ENCODE data around the gene NHP2. TPM values are rescaled to one million over a fixed set of nuclear protein-coding genes. Genes with fewer than 3 reads are reported as not detected.
"Not testable (repeated sequence)": the region's sequence is repeated elsewhere in the genome, so short reads cannot be mapped to it uniquely, and the experiment has no call there.

Gene NHP2
- total RNA-seq (2014; rRNA removed; shearing (Covaris generic)): 551 and 583 TPM in 2 replicates

DNA sequence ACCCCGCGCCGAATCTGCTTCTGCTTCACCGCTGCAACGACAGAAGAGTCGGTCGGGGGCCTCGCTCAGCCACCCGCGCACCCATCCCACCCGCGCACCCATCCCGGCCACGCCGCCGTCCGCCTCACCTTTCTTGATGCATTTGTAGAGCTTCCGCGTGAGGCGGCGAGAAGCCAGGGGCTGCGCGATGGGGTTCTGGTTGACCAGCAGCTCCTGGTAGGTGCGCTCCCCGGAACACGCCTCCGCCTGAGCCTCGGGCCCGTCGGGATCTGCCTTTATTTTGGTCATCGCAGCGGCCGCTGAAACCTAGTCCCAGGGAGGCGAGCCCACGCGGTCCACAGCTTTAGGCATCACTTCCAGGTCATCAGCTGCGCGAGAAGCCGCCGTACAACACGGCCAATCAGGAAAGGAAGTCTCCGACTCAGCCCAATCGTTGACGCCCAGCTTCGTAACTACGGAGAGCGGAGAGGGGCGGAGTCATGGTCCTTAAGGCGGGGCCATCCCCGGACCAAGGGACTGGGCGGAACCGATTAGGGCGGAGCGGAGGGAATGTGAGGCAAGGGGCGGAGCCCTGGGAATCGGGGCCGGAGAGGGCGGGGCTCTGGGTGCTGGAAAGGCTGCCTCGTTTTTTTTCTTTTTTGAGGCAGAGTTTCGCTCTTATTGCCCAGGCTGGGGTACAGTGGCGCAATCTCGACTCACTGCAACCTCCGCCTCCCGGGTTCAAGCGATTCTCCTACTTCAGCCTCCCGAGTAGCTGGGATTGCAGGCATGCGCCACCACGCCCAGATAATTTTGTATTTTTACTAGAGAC lies at the start of gene NHP2:
TSS of gene NHP2 (minus strand) at position 356 of the 811 bp plus-strand sequence. CDS start at position 288, 68 bp downstream.
- H3K4me3 ChIP-seq: peak within 1 kb of the TSS; percentile 68
- peaks cover 8% of the 10 kb centered on the region for H3K4me1 ChIP-seq (replicated peaks)
- H3K9me3 ChIP-seq (replicated peaks): no peaks in the 10 kb centered on the region
- H3K27me3 ChIP-seq (replicated peaks): no peaks in the 10 kb centered on the region
- peak within 1 kb of the TSS; percentile 18 for H3K27ac ChIP-seq
- DNase-seq (ENCODE audit: low read depth in 1 of 2, low spot score in 2 of 2): peak; percentile 99 to 100
- peaks cover 39% of the 10 kb centered on the region for H3K36me3 ChIP-seq

DNA sequence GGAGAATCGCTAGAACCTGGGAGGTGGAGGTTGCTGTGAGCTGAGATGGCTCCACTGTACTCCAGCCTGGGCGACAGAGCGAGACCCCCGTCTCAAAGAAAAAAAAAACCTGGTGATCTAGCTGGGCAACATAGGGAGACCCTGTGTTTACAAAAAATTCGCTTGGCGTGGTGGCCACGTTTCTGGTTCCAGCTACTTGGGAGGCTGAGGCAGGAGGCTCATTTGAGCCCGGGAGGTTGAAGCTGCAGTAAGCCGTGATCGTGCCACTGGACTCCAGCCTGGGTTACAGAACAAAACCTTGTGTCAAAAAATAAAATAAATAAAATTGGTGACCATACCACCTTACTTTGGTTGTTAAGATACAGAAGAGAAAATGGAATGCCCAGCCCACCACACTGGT lies 48.9 kb upstream of the NHP2 start:
- Histone ChIP-seq H3K27ac (no peak overlapping the region), H3K36me3 (peaks cover 32% of the 10 kb centered on the region), H3K4me3 (no peak overlapping the region), H3K9me3 (replicated peaks) (peaks cover 4% of the 10 kb centered on the region), H3K27me3 (replicated peaks) (no peaks in the 10 kb centered on the region), H3K4me1 (replicated peaks) (peaks cover 21% of the 10 kb centered on the region)
- DNase-seq (ENCODE audit: low read depth in 1 of 2, low spot score in 2 of 2): no peak

DNA sequence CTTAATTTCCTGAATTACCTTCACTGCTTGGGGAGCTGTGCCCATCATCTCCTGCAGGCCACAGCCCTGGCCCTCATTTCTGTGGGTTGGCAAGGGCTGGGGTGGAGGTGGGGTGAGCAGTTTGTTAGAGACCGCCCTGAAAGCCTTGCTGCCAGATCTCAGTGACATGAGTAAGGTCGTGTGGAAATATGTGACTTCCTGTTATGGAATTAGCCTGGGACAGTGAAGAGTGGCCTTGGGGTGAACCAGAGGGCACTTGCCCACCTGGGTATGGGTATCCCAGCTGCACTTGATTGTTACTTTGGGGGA lies 48.2 kb upstream of the NHP2 start:
- H3K27me3 ChIP-seq (replicated peaks): no peaks in the 10 kb centered on the region
- DNase-seq (ENCODE audit: low read depth in 1 of 2, low spot score in 2 of 2): no peak

DNA sequence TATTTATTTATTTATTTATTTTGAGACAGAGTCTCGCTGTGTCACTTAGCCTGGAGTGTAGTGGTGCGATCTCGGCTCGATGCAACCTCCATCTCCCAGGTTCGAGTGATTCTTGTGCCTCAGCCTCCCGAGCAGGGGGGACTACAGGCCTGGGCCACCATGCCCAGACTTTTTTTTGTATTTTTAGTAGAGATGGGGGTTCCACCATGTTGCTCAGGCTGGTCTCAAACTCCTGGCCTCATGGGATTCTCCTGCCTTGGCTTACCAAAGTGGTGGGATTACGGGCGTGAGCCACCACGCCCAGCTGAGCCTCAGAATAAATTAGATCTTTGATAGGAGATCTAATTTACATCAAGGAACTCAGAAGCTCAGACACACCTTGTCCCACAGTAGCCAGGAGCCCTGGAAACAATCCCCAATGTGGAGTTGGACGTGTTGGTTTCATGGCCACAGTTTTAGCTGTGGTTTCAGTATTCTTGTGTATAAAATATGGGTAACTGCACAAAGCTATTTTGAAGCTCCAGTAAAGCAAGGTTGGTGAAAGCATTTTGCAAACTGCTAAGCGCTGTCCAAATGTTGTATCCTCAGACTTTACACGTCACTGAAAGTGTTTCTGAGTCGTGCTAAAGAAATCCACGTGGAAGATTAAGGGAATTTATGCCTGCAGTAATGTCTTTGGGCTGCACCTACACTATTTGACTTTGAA lies 47.7 kb upstream of the NHP2 start:
- peaks cover 12% of the 10 kb centered on the region for H3K4me1 ChIP-seq (replicated peaks)
- peaks cover 21% of the 10 kb centered on the region for H3K36me3 ChIP-seq
- DNase-seq (ENCODE audit: low read depth in 1 of 2, low spot score in 2 of 2): no peak

More for the DNA sequence above, 48.2 kb upstream of the NHP2 start:
- H3K27ac ChIP-seq: no peak overlapping the region
- no peak overlapping the region for H3K4me3 ChIP-seq
- peaks cover 4% of the 10 kb centered on the region for H3K9me3 ChIP-seq (replicated peaks)
- peaks cover 26% of the 10 kb centered on the region for H3K36me3 ChIP-seq
- H3K4me1 ChIP-seq (replicated peaks): peaks cover 17% of the 10 kb centered on the region

DNA sequence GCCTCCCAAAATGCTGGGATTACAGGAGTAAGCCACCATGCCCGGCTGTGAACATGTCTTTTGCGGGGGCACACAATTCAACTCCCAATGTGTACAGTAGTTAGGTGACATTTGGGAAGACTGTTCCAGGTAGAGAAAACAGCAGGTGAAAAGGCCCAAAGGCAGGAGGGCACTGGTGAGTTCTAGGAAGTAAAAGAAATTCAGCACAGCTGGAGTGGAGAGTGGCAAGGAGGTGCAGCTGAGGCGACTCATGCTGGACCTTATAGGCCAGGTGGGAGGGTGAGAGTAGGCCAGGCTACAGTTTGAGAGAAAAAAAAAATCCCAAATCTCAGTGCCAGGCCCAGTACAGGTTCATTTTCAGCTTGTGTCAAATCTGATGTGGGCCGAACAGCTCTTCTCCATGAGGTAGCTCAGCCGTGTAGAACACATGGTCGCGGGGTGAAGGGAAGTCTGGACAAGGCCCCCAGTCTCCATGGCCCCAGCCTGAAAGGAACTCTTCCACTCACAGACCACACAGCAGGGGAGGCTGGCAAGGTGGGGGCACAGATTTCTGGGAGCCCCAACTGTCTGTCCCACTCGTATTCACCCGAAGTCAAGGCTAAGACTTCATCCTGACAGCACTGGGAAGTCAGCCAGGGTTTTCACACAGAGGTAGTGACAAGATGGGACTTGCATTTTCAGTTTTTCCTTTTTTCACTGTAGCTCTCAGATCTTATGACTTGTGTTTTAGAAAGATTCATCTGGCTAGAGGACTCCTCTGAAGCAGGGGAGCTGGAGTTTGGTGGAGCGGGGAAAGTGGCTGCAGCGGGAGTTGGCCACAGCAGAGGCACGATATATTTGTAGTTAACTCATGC lies 46.1 kb upstream of the NHP2 start:
- DNase-seq (ENCODE audit: low read depth in 1 of 2, low spot score in 2 of 2): no peak
- peaks cover 3% of the 10 kb centered on the region; the same call in 1 of the 2 replicates for H3K27me3 ChIP-seq (replicated peaks)
- H3K4me3 ChIP-seq: no peak overlapping the region
- no peak overlapping the region for H3K27ac ChIP-seq
- H3K9me3 ChIP-seq (replicated peaks): peaks cover 4% of the 10 kb centered on the region; the same call in 1 of the 2 replicates
- peaks cover 5% of the 10 kb centered on the region for H3K36me3 ChIP-seq
- H3K4me1 ChIP-seq (replicated peaks): peaks cover 5% of the 10 kb centered on the region

More for the DNA sequence above, 47.7 kb upstream of the NHP2 start:
- no peak overlapping the region for H3K4me3 ChIP-seq
- H3K27ac ChIP-seq: no peak overlapping the region
- no peaks in the 10 kb centered on the region for H3K27me3 ChIP-seq (replicated peaks)
- peaks cover 4% of the 10 kb centered on the region for H3K9me3 ChIP-seq (replicated peaks)

DNA sequence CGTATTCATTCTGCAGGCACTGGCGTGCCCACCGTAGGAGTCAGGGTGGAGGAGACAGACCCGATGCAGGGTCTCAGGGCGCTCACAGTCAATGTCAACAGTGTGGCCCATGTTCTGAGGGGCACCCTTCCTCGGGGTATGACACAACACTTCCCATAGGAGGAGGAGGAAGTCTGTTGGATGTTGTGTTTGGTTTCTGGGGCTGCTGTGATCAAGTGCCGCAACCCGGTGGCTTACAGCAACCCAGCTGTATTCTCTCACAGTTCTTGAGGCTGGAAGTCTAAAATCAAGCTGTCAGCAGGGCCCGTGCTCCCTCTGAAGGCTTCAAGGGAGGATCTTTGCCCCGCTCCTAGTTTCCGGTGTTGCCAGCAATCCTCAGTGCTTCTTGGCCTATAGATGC lies 45.0 kb upstream of the NHP2 start:
- peaks cover 3% of the 10 kb centered on the region; the same call in 1 of the 2 replicates for H3K9me3 ChIP-seq (replicated peaks)
- H3K27me3 ChIP-seq (replicated peaks): peaks cover 14% of the 10 kb centered on the region; the same call in 1 of the 2 replicates
- no peak overlapping the region for H3K27ac ChIP-seq
- H3K4me1 ChIP-seq (replicated peaks): peaks cover under 1% of the 10 kb centered on the region
- no peak overlapping the region for H3K4me3 ChIP-seq
- DNase-seq (ENCODE audit: low read depth in 1 of 2, low spot score in 2 of 2): no peak
- H3K36me3 ChIP-seq: no peaks in the 10 kb centered on the region

DNA sequence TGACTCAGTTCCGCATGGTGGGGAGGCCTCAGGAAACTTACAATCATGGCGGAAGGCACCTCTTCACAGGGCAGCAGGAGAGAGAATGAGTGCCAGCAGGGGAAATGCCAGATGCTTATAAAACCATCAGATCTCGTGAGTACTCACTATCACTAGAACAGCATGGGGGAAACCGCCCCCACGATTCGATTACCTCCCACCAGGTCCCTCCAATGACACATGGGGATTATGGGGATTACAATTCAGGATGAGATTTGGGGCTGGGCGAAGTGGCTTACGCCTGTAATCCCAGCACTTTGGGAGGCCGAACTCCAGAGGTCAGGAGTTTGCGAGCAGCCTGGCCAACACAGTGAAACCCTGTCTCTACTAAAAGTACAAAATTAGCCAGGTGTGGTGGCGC lies 44.5 kb upstream of the NHP2 start:
- H3K27ac ChIP-seq; H3K9me3 ChIP-seq (replicated peaks); H3K4me3 ChIP-seq; H3K4me1 ChIP-seq (replicated peaks); DNase-seq (ENCODE audit: low read depth in 1 of 2, low spot score in 2 of 2); H3K36me3 ChIP-seq: not testable (repeated sequence)
- H3K27me3 ChIP-seq (replicated peaks): peaks cover 14% of the 10 kb centered on the region; the same call in 1 of the 2 replicates

DNA sequence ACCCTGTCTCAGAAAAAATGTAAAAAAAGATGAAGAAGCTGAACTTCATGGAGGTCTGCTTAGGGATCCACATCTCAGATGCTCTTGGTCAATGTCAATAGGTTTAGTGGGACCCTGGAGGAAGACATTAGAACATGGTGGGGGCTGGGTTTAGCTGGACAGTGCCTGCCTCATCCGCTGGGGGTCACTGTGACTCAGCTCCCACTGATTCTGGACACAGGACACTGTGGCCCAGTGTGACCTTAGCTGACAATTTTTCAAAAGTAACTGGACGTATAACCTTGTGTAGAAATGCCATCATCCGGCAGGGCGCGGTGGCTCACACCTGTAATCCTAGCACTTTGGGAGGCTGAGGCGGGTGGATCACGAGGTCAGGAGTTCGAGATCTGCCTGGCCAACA lies 43.3 kb upstream of the NHP2 start:
- Histone ChIP-seq H3K4me3 (no peak overlapping the region), H3K27me3 (replicated peaks) (peaks cover 14% of the 10 kb centered on the region; the same call in 1 of the 2 replicates), H3K4me1 (replicated peaks) (no peaks in the 10 kb centered on the region), H3K9me3 (replicated peaks) (0 out of 2 replicates have a peak, but pooled peaks cover 3% of the 10 kb centered on the region), H3K36me3 (no peaks in the 10 kb centered on the region), H3K27ac (no peak overlapping the region)
- DNase-seq (ENCODE audit: low read depth in 1 of 2, low spot score in 2 of 2): no peak

DNA sequence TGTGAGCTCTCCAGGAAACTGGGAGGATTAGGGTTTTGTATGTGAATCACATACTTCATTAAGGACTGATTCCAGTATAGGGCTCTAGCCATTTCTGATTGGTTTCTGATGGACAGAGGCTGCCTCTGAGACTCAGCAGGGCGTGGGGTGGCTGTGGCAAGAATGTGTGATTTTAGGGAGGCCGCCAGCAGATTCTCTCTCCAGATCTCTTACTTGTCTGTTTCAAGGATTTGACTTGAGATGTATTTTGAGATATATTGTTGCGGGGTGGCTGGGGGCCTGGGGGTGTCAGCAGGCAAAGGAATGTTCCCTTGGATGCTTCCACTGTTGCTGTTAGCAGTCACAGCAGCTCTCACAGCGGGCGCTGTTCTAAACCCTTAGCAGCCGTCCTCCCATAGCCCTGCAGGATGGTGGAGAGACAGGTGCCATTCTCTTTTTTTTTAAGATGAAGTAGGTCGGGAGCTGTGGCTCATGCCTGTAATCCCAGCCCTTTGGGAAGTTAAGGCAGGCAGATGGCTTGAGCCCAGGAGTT lies 42.7 kb upstream of the NHP2 start:
- DNase-seq (ENCODE audit: low read depth in 1 of 2, low spot score in 2 of 2): no peak
- Histone ChIP-seq H3K36me3 (no peaks in the 10 kb centered on the region), H3K9me3 (replicated peaks) (0 out of 2 replicates have a peak, but pooled peaks cover 3% of the 10 kb centered on the region), H3K4me1 (replicated peaks) (no peaks in the 10 kb centered on the region), H3K27me3 (replicated peaks) (peaks cover 14% of the 10 kb centered on the region; the same call in 1 of the 2 replicates), H3K27ac (no peak overlapping the region), H3K4me3 (no peak overlapping the region)

DNA sequence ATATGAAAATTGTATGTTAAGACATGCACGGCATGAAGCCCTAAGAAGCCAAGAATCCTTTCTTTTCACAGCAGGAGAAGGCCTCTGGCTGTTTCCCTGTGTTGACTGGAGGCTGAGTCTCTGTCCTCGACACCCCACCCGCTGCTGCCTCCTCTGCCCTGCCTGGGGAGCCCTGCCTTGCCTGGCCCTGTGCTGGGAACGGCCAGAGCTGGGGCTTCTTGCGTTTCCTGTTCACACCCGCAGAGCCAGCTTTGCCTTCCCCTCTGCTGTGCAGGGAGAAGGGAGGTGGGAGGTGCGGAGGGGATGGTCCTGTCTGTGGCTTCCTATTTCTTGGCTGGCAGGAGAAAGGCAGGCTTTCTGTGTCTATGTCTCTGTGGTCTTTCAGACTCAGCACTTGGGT lies 40.3 kb upstream of the NHP2 start:
- Histone ChIP-seq H3K36me3 (no peaks in the 10 kb centered on the region), H3K9me3 (replicated peaks) (0 out of 2 replicates have a peak, but pooled peaks cover 3% of the 10 kb centered on the region), H3K4me1 (replicated peaks) (no peaks in the 10 kb centered on the region), H3K4me3 (no peak overlapping the region), H3K27me3 (replicated peaks) (peaks cover 17% of the 10 kb centered on the region; the same call in 1 of the 2 replicates), H3K27ac (no peak overlapping the region)
- DNase-seq (ENCODE audit: low read depth in 1 of 2, low spot score in 2 of 2): no peak

DNA sequence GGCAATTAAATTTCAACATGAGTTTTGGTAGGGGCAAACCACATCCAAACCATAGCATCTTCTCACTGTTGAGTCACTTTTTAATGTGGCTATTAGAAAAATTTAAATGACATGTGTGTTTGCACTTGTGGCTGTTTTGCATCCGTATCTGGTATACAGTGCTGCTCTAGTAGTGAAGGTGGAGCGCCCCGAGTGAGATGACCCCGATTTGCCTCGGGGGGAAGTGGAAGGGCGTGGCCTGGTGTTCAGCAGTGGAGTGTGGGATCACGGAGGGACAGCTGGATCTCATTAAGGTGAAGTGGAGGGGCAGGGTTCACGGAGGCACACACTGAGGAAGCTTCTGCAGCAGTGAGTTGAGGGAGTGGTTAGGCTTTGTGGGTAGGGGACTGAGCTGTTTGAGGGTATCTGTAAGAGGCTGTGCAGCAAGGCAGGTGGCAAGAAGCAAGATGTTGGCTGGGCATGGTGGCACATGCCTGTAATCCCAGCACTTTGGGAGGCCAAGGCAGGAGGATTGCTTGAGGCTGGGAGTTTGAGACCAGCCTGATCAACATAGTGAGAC lies 39.6 kb upstream of the NHP2 start:
- H3K36me3 ChIP-seq: no peaks in the 10 kb centered on the region
- no peaks in the 10 kb centered on the region for H3K4me1 ChIP-seq (replicated peaks)
- no peak for DNase-seq (ENCODE audit: low read depth in 1 of 2, low spot score in 2 of 2)
- H3K9me3 ChIP-seq (replicated peaks): 0 out of 2 replicates have a peak, but pooled peaks cover 3% of the 10 kb centered on the region
- peaks cover 17% of the 10 kb centered on the region; the same call in 1 of the 2 replicates for H3K27me3 ChIP-seq (replicated peaks)
- no peak overlapping the region for H3K27ac ChIP-seq
- H3K4me3 ChIP-seq: no peak overlapping the region

DNA sequence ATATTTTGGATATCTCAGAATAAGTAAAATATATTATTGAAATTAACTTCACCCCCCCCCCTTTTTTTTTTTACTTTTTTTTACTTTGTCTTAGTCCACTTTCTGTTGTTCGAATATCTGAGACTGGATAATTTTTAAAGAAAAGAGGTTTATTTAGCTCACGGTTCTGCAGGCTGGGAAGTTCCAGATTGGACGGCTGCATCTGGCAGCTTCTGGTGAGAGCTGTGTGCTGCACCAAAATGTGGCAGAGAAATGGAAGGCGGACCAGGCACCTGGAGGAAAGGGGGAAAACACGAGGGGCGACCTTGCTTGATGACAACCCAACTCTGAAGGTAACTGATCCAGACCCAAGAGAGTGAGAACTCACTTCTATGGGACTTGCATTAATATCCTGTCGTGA lies 39.1 kb upstream of the NHP2 start:
- DNase-seq (ENCODE audit: low read depth in 1 of 2, low spot score in 2 of 2): no peak
- H3K36me3 ChIP-seq: no peaks in the 10 kb centered on the region
- H3K4me3 ChIP-seq: no peak overlapping the region
- no peak overlapping the region for H3K27ac ChIP-seq
- 0 out of 2 replicates have a peak, but pooled peaks cover 3% of the 10 kb centered on the region for H3K9me3 ChIP-seq (replicated peaks)
- H3K4me1 ChIP-seq (replicated peaks): no peaks in the 10 kb centered on the region
- peaks cover 17% of the 10 kb centered on the region; the same call in 1 of the 2 replicates for H3K27me3 ChIP-seq (replicated peaks)

DNA sequence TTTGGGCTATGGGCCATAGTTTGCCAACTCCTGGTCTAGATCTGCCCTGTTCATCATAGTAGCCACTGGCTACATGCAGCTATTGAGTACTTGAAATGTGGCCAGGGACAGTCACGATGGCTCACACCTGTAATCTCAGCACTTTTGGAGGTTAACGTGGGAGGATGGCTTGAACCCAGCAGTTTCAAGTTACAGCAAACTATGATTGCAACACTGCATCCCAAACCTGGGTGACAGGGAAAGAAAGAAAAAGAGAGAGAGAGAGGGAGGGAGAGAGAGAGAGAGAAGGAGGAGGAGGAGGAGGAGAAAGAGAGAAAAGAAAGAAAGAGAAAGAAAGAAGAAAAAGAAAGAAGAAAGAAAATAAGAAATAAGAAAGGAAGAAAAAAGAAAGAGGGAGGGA lies 38.6 kb upstream of the NHP2 start:
- Histone ChIP-seq H3K36me3 (no peaks in the 10 kb centered on the region), H3K27ac (no peak overlapping the region), H3K27me3 (replicated peaks) (peaks cover 17% of the 10 kb centered on the region; the same call in 1 of the 2 replicates), H3K9me3 (replicated peaks) (0 out of 2 replicates have a peak, but pooled peaks cover 3% of the 10 kb centered on the region), H3K4me1 (replicated peaks) (no peaks in the 10 kb centered on the region), H3K4me3 (no peak overlapping the region)
- no peak for DNase-seq (ENCODE audit: low read depth in 1 of 2, low spot score in 2 of 2)

Measured in SJSA1 (cell line).